Neural cell (in vitro differentiated cells): Measurements from ENCODE around the gene ARID3C.

Experiments used
- CTCF ChIP-seq: fragments of 450-650 bp; IDR thresholded peaks from 2 replicates; pipeline ENCODE4 v1.5.1; 2014; ENCODE audit warnings: antibody characterized with exemption, mild to moderate bottlenecking, moderate library complexity; ENCODE audit not compliant: poor library complexity, severe bottlenecking
- POLR2AphosphoS5 ChIP-seq: IDR thresholded peaks from 2 replicates; pipeline ENCODE4 v1.6.1; 2012
- SMC3 ChIP-seq: fragments of 450-650 bp; conservative IDR thresholded peaks from 2 replicates; pipeline ENCODE4 v1.6.1; 2014; ENCODE audit warnings: antibody characterized with exemption, mild to moderate bottlenecking, moderate library complexity; ENCODE audit not compliant: poor library complexity

DNA sequence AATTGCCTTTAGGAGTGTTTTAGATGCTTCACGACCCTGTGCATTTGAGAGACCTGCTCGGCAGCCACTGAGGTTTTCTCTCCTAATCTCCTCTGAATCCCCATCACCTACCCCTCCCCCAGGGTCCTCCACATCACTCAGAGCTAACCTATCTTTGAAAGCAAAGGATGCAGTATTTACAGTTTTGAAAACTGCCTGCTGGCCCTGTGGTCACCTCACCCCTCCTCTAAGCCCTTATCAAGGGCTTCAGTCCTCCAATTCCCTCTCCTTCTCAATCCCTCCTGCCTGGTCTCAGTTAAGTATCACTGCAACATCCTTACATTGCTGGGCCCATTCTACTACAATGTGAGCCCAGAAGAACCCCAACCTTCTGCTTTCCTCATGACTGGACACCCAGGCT, 21.5 kb downstream of the ARID3C start:
- TF ChIP-seq POLR2AphosphoS5 (no peak), CTCF (no peak), SMC3 (no peak)
